K562 (cell line): ENCODE results near the gene USP20. TPM values are rescaled to one million over a fixed set of nuclear protein-coding genes. Genes with fewer than 3 reads are reported as not detected.
A peak's percentile ranks its signal among the peaks of the same experiment; 100 is the strongest.

Experiments used
- ATF1 ChIP-seq, 2 experiments: fragments of 450-650 bp in 1 of 2; IDR thresholded peaks; 2 replicates each; pipeline ENCODE4 v1.6.1; 2016; ENCODE audit warnings: missing compliant biosample characterization in 1 of 2, missing genetic modification characterization in 1 of 2
- HDAC2 ChIP-seq: fragments of 450-650 bp; IDR thresholded peaks from 2 replicates; pipeline ENCODE4 v1.6.1; 2016; ENCODE audit warnings: mild to moderate bottlenecking
- HMG20A ChIP-seq: fragments of 450-650 bp; formaldehyde crosslinking; conservative IDR thresholded peaks from 2 replicates; pipeline ENCODE4 v1.4.0; 2020; ENCODE audit warnings: mild to moderate bottlenecking, mixed read lengths
- HMG20B ChIP-seq: fragments of 250-450 bp; sonication (Bioruptor Pico); IDR thresholded peaks from 2 replicates; pipeline ENCODE4 v1.5.0; 2021; ENCODE audit warnings: mild to moderate bottlenecking
- MAFG ChIP-seq: fragments of 450-650 bp; conservative IDR thresholded peaks from 2 replicates; pipeline ENCODE4 v1.6.1; 2016; ENCODE audit warnings: missing genetic modification characterization, missing compliant biosample characterization
- MLX ChIP-seq, 2 experiments: fragments of 450-650 bp in 1 of 2; sonication (generic) in 1 of 2; formaldehyde crosslinking; conservative IDR thresholded peaks; 2 replicates each; pipeline versions ENCODE4 v1.4.0 to v1.8.1; 2020 to 2022; ENCODE audit warnings: mild to moderate bottlenecking in 1 of 2, missing genetic modification reagents in 1 of 2
- MYBL2 ChIP-seq, 2 experiments: fragments of 450-650 bp in 1 of 2; sonication (generic) in 1 of 2; formaldehyde crosslinking in 1 of 2; IDR thresholded peaks; 2 replicates each; pipeline versions ENCODE4 v1.6.1 to v1.8.1; 2017 to 2022; ENCODE audit warnings: borderline replicate concordance in 1 of 2, inconsistent platforms in 1 of 2, low read depth in 1 of 2, mild to moderate bottlenecking in 1 of 2, missing genetic modification reagents in 1 of 2, moderate library complexity in 1 of 2
- NR2C2 ChIP-seq, 2 experiments: fragments of 200-800 bp in 1 of 2; sonication (Bioruptor generic) in 1 of 2; sonication (generic) in 1 of 2; formaldehyde crosslinking in 1 of 2; IDR thresholded peaks; 2 replicates each; pipeline versions ENCODE4 v1.6.1 to v1.8.0; 2016 to 2022; ENCODE audit warnings: mild to moderate bottlenecking in 1 of 2, missing compliant biosample characterization in 1 of 2, missing genetic modification characterization in 1 of 2, missing genetic modification reagents in 1 of 2
- PHTF2 ChIP-seq: fragments of 250-450 bp; sonication (Bioruptor Pico); IDR thresholded peaks from 2 replicates; pipeline ENCODE4 v1.5.0; 2021; ENCODE audit warnings: mild to moderate bottlenecking
- POLR2A ChIP-seq: fragments of 450-650 bp; conservative IDR thresholded peaks from 2 replicates; pipeline ENCODE4 v1.6.1; 2016
- PRPF4 ChIP-seq: fragments of 200-400 bp; formaldehyde crosslinking; IDR thresholded peaks from one replicate; pipeline ENCODE4 v1.6.1; 2017; ENCODE audit warnings: low read length, low read depth, mild to moderate bottlenecking; ENCODE audit not compliant: insufficient read depth, poor library complexity, severe bottlenecking
- SIN3A ChIP-seq, 2 experiments: fragments of 150-350 bp in 1 of 2; IDR thresholded peaks; 2 replicates each; pipeline ENCODE4 v1.6.1; 2011 to 2016; ENCODE audit warnings: borderline replicate concordance in 2 of 2, low read depth in 2 of 2, low read length in 2 of 2, mild to moderate bottlenecking in 2 of 2, moderate library complexity in 2 of 2; ENCODE audit not compliant: control insufficient read depth in 1 of 2
- SNRNP70 ChIP-seq: fragments of 200-400 bp; formaldehyde crosslinking; optimal IDR thresholded peaks from 2 replicates; pipeline ENCODE3; 2017; ENCODE audit warnings: low read depth, low read length
- SREBF2 ChIP-seq: sonication (generic); formaldehyde crosslinking; IDR thresholded peaks from 2 replicates; pipeline ENCODE4 v1.4.0; 2020; ENCODE audit warnings: mild to moderate bottlenecking, missing genetic modification reagents
- SRSF1 ChIP-seq: fragments of 200-400 bp; formaldehyde crosslinking; IDR thresholded peaks from 2 replicates; pipeline ENCODE4 v1.6.1; 2017; ENCODE audit warnings: mild to moderate bottlenecking, low read depth, low read length, moderate library complexity
- TCFL5 ChIP-seq: fragments of 250-450 bp; sonication (Bioruptor Pico); conservative IDR thresholded peaks from 2 replicates; pipeline ENCODE4 v1.6.1; 2021; ENCODE audit warnings: mild to moderate bottlenecking, moderate library complexity, matching md5 sums
- TEAD2 ChIP-seq: fragments of 450-650 bp; IDR thresholded peaks from 2 replicates; pipeline ENCODE4 v1.6.1; 2016; ENCODE audit warnings: missing genetic modification characterization, control low read depth, missing compliant biosample characterization
- ZFP30 ChIP-seq: fragments of 250-450 bp; sonication (Bioruptor Pico); IDR thresholded peaks from 2 replicates; pipeline ENCODE4 v1.8.0; 2022; ENCODE audit warnings: moderate library complexity, mild to moderate bottlenecking, inconsistent platforms, borderline replicate concordance
- ZHX1 ChIP-seq: fragments of 150-350 bp; conservative IDR thresholded peaks from 2 replicates; pipeline ENCODE4 v1.6.1; 2014; ENCODE audit warnings: low read length
- ZNF217 ChIP-seq: sonication (generic); formaldehyde crosslinking; IDR thresholded peaks from 2 replicates; pipeline ENCODE4 v1.8.0; 2022; ENCODE audit warnings: mild to moderate bottlenecking, missing genetic modification reagents
- ZNF224 ChIP-seq: sonication (generic); formaldehyde crosslinking; IDR thresholded peaks from 2 replicates; pipeline ENCODE4 v1.8.0; 2022; ENCODE audit warnings: mild to moderate bottlenecking, missing genetic modification reagents
- polyA plus RNA-seq, 8 experiments: library from polyadenylated mRNA; depleted of rRNA in 4 of 8; stranded (reverse) in 5 of 8; unstranded in 3 of 8; fragments of >200 nt; fragmentation: Nextera tagmentation in 2 of 8; fragmentation: Illumina TruSeq in 1 of 8; extraction: Ambion mirVana in 2 of 8; extraction: Trizol in 1 of 8; gene quantifications; 2 replicates each; pipeline versions ENCODE4 v1.2.1 to v1.2.3, GENCODE V29; 2011 to 2014; ENCODE audit warnings: inconsistent platforms in 1 of 8, missing spikeins in 1 of 8
- total RNA-seq, 7 experiments: library from RNA; depleted of rRNA in 6 of 7; stranded (reverse); fragments of >200 nt in 6 of 7; fragmentation: Illumina TruSeq in 2 of 7; extraction: Trizol in 2 of 7; gene quantifications; 2 replicates each; pipeline versions ENCODE4 v1.2.1 to v1.2.3, GENCODE V29; 2011 to 2021; ENCODE audit warnings: low replicate concordance in 1 of 7
- TF ChIP-seq, protein P1 (sequence below): fragments of 450-650 bp; conservative IDR thresholded peaks from 2 replicates; pipeline ENCODE4 v1.6.1; 2016; ENCODE audit warnings: missing genetic modification characterization, low read depth, mild to moderate bottlenecking, missing compliant biosample characterization, moderate library complexity

USP20 gene
- total and polyA plus RNA-seq, 9 of the 15 experiments (the other 6 are each of a cell fraction or from before 2014, with no cell fraction given) = 1.9 to 136 (median 49.1) TPM

- TF ChIP-seq PHTF2 = no peak
- no peak for TF ChIP-seq HMG20A
- peak; percentile 99 for TF ChIP-seq HDAC2
- no peak for TF ChIP-seq ZNF224 (CRISPR knock-in tag)
- peak; percentile 96 for TF ChIP-seq MAFG (tag)
- TF ChIP-seq ZFP30 (CRISPR knock-in tag) = no peak
- TF ChIP-seq ATF1 (CRISPR knock-in tag; IDR thresholded peaks at IDR 0.05) = no peak
- TF ChIP-seq ATF1 (tag; IDR thresholded peaks at IDR 0.05) = peak; percentile 79
- TF ChIP-seq SIN3A (IDR thresholded peaks at IDR 0.05; ENCODE audit: borderline replicate concordance in 2 of 2, control insufficient read depth in 1 of 2, low read depth in 2 of 2, low read length in 2 of 2) = no peak
- no peak for TF ChIP-seq MLX (CRISPR knock-in tag; conservative IDR thresholded peaks at IDR 0.05)
- no peak for TF ChIP-seq HMG20B (CRISPR knock-in tag)
- no peak for TF ChIP-seq PRPF4
- TF ChIP-seq TEAD2 = 0 out of 2 replicates have a peak, but pooled peaks have one; percentile 46
- TF ChIP-seq, protein P1, sequence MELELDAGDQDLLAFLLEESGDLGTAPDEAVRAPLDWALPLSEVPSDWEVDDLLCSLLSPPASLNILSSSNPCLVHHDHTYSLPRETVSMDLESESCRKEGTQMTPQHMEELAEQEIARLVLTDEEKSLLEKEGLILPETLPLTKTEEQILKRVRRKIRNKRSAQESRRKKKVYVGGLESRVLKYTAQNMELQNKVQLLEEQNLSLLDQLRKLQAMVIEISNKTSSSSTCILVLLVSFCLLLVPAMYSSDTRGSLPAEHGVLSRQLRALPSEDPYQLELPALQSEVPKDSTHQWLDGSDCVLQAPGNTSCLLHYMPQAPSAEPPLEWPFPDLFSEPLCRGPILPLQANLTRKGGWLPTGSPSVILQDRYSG (tag) = no peak
- no peak for TF ChIP-seq NR2C2 (CRISPR knock-in tag; IDR thresholded peaks at IDR 0.05)
- TF ChIP-seq NR2C2 (tag; IDR thresholded peaks at IDR 0.05) = peak; percentile 74
- no peak for TF ChIP-seq MYBL2 (IDR thresholded peaks at IDR 0.05; ENCODE audit: low read depth)
- no peak for TF ChIP-seq MYBL2 (CRISPR knock-in tag; IDR thresholded peaks at IDR 0.05; ENCODE audit: borderline replicate concordance)
- TF ChIP-seq SRSF1 = no peak
- TF ChIP-seq ZNF217 = no peak
- no peak for TF ChIP-seq SREBF2 (CRISPR knock-in tag)
- TF ChIP-seq SNRNP70 = no peak
- no peak for TF ChIP-seq TCFL5 (CRISPR knock-in tag)
- TF ChIP-seq ZHX1 = no peak
- TF ChIP-seq POLR2A = no peak
These were observed 75.6 kb downstream of the USP20 start (continued) for GRCh38 chr9:129910628-129911567.
